Testis (tissue), 3 donors: Measurements from ENCODE around the gene ARAP1. TPM values are rescaled to one million over a fixed set of nuclear protein-coding genes. Genes with fewer than 3 reads are reported as not detected.

Experiments
- DNase-seq: peaks from one replicate; pipeline ENCODE4 v3.0.0-alpha.2; 2019
- H3K27ac ChIP-seq, 2 donors: fragments of 200-600 bp; sonication (generic); one replicate each; pipeline ENCODE4 v1.5.1; 2019
- H3K27me3 ChIP-seq: fragments of 200-600 bp; sonication (generic); one replicate; pipeline ENCODE4 v1.5.1; 2019
- H3K36me3 ChIP-seq: fragments of 200-600 bp; sonication (generic); one replicate; pipeline ENCODE4 v1.5.1; 2017; ENCODE audit warnings: low read depth; ENCODE audit errors: missing control alignments
- H3K4me1 ChIP-seq: fragments of 200-600 bp; sonication (generic); one replicate; pipeline ENCODE4 v1.5.1; 2019
- H3K4me3 ChIP-seq, 2 donors: fragments of 200-600 bp; sonication (generic); one replicate each; pipeline ENCODE4 v1.5.1; 2017 to 2019
- H3K9me3 ChIP-seq: fragments of 200-600 bp; sonication (generic); one replicate; pipeline ENCODE4 v1.5.1; 2017
- POLR2A ChIP-seq: fragments of 450-650 bp; IDR thresholded peaks from one replicate; pipeline ENCODE4 v1.6.1; 2017; ENCODE audit warnings: antibody characterized with exemption, mild to moderate bottlenecking, moderate library complexity
- WGBS, 2 donors: methylation state at CpG; one replicate each; pipeline ENCODE4 v1.1.5; 2018; 5-methylcytosine and 5-hydroxymethylcytosine counted together
- intact Hi-C: fragments of 100-400 bp; cut with DNase I; formaldehyde crosslinking; loops from one replicate; pipeline ENCODE4 v1.15.1; 2023; ENCODE audit warnings: low total_unique reads
- polyA plus RNA-seq: library from polyadenylated mRNA; stranded (reverse); fragments of 350-450 nt; fragmentation: Illumina TruSeq; extraction: RNeasy Lipid Tissue Mini Kit (QIAGEN cat#74804); gene quantifications from one replicate; pipeline ENCODE4 v1.2.3, GENCODE V29; 2014; ENCODE audit warnings: low read depth, low replicate concordance; ENCODE audit not compliant: insufficient read depth
- total RNA-seq, 2 donors: library from RNA; depleted of rRNA; stranded (reverse); fragments of >200 nt; gene quantifications; one replicate each; pipeline ENCODE4 v1.2.3, GENCODE V29; 2016
- TF ChIP-seq, protein P1 (sequence below), 3 experiments: fragments of 450-650 bp in 2 of 3; fragments of 200-600 bp in 1 of 3; sonication (generic) in 1 of 3; IDR thresholded peaks; one replicate each; pipeline ENCODE4 v1.5.1; 2016 to 2019; ENCODE audit warnings: antibody characterized with exemption in 3 of 3, mild to moderate bottlenecking in 2 of 3, moderate library complexity in 1 of 3

ARAP1 gene
- total and polyA plus RNA-seq, 3 donors from 2014 or later, result 46.9 to 88.3 (median 65.2) TPM

- no peaks in the 10 kb centered on the region for H3K27me3 ChIP-seq
- peak; percentile 23 for DNase-seq
- peaks cover 13% of the 10 kb centered on the region for H3K4me1 ChIP-seq
- H3K36me3 ChIP-seq, result no peaks in the 10 kb centered on the region
- peak overlapping the region; percentile 32 to 45 for H3K4me3 ChIP-seq
- H3K9me3 ChIP-seq, result no peaks in the 10 kb centered on the region
- no peak overlapping the region for H3K27ac ChIP-seq
- intact Hi-C loops, result loop anchor here (5.0 kb wide), 1 partner anchor 55 kb away; no protein-coding TSS in a partner anchor
- WGBS, 2 donors, result 2 to 3% methylated on average over 38 to 44 of the region's 85 CpGs
- TF ChIP-seq POLR2A, result no peak
- TF ChIP-seq, protein P1, sequence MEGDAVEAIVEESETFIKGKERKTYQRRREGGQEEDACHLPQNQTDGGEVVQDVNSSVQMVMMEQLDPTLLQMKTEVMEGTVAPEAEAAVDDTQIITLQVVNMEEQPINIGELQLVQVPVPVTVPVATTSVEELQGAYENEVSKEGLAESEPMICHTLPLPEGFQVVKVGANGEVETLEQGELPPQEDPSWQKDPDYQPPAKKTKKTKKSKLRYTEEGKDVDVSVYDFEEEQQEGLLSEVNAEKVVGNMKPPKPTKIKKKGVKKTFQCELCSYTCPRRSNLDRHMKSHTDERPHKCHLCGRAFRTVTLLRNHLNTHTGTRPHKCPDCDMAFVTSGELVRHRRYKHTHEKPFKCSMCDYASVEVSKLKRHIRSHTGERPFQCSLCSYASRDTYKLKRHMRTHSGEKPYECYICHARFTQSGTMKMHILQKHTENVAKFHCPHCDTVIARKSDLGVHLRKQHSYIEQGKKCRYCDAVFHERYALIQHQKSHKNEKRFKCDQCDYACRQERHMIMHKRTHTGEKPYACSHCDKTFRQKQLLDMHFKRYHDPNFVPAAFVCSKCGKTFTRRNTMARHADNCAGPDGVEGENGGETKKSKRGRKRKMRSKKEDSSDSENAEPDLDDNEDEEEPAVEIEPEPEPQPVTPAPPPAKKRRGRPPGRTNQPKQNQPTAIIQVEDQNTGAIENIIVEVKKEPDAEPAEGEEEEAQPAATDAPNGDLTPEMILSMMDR (IDR thresholded peaks at IDR 0.05), result no peak
Observed at GRCh38 chr11:72642043-72642883, 109.9 kb downstream of the ARAP1 start.

DNA sequence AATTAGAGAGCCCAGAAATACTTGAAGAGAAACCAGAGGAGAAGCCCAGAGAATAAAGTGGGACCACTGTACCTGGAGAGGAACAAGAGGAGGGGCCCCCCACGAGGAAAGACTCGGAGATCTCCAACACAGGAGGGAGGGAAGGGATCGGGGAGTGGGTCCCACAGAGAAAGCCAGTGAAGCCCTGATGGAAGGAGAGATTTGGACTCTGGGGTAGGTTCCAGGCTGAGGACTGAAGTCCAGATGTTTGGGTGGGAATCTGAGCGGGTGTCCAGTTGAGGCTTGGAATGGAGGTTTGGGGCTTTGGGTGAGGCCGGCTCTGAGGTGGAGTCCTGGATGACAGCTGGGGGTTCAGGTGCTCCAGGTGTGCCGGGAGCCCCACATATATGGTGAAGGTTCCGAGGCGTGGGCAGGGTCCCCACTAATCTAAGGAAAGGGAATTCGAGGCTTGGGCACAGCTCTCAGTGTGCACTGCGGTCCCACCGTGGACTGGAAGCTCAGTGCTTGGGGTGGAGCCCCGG is 110.6 kb downstream of the ARAP1 start:
- peaks cover 13% of the 10 kb centered on the region for H3K4me1 ChIP-seq
- no peak overlapping the region for H3K27ac ChIP-seq
- WGBS, 2 donors, result 33 to 38% methylated on average over 7 to 12 of the region's 12 CpGs

DNA sequence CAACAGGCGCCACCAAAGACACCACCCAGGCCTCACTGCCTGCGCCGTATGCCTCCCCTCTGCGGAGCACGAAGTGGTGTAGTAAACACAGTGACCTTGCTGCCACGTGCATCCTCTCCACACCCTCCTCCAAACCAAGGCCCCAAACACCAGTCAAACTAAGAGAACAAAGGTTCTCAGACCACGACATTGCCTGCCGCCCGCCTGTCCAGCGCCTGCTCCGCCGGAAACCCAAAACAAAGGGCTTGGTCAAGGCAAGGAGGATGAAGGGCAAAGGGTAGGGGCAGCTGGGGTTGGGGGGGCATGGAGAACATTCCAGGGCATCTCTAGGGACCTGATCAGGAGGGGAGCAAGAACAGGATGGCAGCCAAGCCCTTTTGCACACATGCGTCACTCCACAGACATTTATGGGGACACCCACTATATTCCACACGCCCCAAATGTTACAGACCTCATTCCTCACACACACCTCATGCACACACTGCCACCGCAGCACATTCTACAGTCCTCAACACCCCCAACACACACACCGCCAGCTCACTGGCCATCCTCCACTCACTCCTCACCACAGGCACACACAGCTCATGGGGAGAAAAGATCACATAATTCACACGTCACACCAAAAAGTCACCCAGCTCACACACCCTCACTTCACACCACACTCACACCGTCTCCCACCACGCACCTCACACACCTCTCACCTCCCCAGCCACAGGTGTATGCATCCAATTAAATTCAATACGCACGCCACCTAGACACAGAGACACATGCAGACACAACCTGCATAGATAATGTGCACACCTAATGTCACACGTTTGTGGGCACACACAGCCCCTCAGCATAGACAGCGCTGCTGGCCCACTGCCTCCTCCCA is 112.5 kb downstream of the ARAP1 start:
- H3K36me3 ChIP-seq, result no peaks in the 10 kb centered on the region
- H3K27ac ChIP-seq, result no peak overlapping the region
- H3K27me3 ChIP-seq, result no peaks in the 10 kb centered on the region
- H3K4me3 ChIP-seq, result no peak overlapping the region
- DNase-seq, result no peak
- peaks cover 13% of the 10 kb centered on the region for H3K4me1 ChIP-seq
- intact Hi-C loops, result loop anchor here (5.0 kb wide), 1 partner anchor 52 kb away; no protein-coding TSS in a partner anchor
- no peaks in the 10 kb centered on the region for H3K9me3 ChIP-seq
- WGBS, 2 donors, result 77 to 82% methylated on average over 19 to 23 of the region's 23 CpGs
- TF ChIP-seq, protein P1 (IDR thresholded peaks at IDR 0.05), result no peak
- no peak for TF ChIP-seq POLR2A

More for the DNA sequence above, 110.6 kb downstream of the ARAP1 start:
- no peak for DNase-seq
- H3K9me3 ChIP-seq, result no peaks in the 10 kb centered on the region
- intact Hi-C loops, result loop anchor here (5.0 kb wide), 1 partner anchor 54 kb away; no protein-coding TSS in a partner anchor
- no peaks in the 10 kb centered on the region for H3K27me3 ChIP-seq
- no peaks in the 10 kb centered on the region for H3K36me3 ChIP-seq
- TF ChIP-seq, protein P1 (IDR thresholded peaks at IDR 0.05), result no peak
- no peak for TF ChIP-seq POLR2A
- H3K4me3 ChIP-seq, result peak overlapping the region; percentile 32 to 44

DNA sequence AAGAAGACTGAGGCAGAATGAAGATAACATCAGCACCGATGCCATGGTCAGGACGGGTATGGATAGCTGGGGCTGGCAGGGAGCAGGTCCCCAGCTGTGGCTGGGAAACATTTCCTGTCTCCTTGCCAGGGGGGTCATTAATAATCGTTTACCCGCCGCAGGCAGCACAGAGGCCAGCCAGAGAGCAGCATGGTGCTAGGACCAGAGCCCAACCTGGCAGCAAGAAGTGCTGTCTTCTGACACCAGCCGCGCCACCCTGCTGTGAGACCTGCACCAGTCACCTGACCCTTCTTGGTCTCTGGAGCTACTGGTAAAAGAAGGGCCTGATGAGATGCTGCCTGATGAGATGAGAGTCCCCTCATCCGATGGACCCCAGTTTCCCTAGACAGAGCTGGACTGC is 114.3 kb downstream of the ARAP1 start:
- intact Hi-C loops, result no loop called here
- no peak overlapping the region for H3K27ac ChIP-seq
- no peak for DNase-seq
- no peak overlapping the region for H3K4me3 ChIP-seq
- H3K36me3 ChIP-seq, result no peaks in the 10 kb centered on the region
- H3K27me3 ChIP-seq, result no peaks in the 10 kb centered on the region
- peaks cover 9% of the 10 kb centered on the region for H3K4me1 ChIP-seq
- 81 to 85% methylated on average over 6 to 8 of the region's 8 CpGs for WGBS, 2 donors
- TF ChIP-seq, protein P1 (IDR thresholded peaks at IDR 0.05), result no peak
- no peak for TF ChIP-seq POLR2A
- H3K9me3 ChIP-seq, result no peaks in the 10 kb centered on the region
